ENCODE results near the gene GATA5.

The GATA5 gene

GRCh38 chr20:62416651-62417637 lies 58.9 kb downstream of the GATA5 start:
- no peak for DNase-seq (ENCODE audit: low read depth in 2 of 2)

GRCh38 chr20:62415354-62416111 lies 60.3 kb downstream of the GATA5 start:
- DNase-seq (ENCODE audit: low read depth in 2 of 2): no peak

GRCh38 chr20:62413896-62414481 lies 61.8 kb downstream of the GATA5 start:
- no peak for DNase-seq (ENCODE audit: low read depth in 2 of 2)

Measured in stimulated activated CD8-positive, alpha-beta memory T cell treated with anti-CD3 and anti-CD28 coated beads, Interleukin-15, amount 100 ng/mL, for 4 hours (primary cell).